HG03108 (cell line): Measurements from ENCODE around the gene GUCA2A.

Experiments used
- ATAC-seq: cut with Tn5 transposase; IDR thresholded peaks from one replicate; pipeline ENCODE4 v1.9.1; 2021; ENCODE audit warnings: moderate library complexity; ENCODE audit not compliant: unreplicated experiment

Gene GUCA2A

GRCh38 chr1:42133809-42134526, 30.6 kb downstream of the GUCA2A start:
- ATAC-seq, result no peak

DNA sequence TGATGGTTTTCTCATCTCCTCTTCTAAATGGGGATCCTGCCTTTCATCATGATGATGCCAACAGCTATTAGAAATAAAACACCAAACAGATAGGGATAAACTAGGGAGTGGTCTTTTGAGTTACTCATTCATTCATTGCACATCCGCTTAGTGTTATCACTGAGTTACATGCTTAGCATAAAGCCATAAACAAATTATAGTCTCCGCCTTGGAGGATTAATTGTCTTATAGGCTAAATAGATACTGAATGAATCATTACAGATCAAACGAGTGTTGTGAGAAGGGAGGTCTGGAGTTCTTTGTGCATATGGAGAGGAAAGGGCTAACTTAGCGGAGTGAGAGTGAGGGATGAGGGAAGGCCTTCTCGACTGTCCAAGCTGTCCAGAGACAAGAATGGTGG, 31.2 kb downstream of the GUCA2A start:
- no peak for ATAC-seq

DNA sequence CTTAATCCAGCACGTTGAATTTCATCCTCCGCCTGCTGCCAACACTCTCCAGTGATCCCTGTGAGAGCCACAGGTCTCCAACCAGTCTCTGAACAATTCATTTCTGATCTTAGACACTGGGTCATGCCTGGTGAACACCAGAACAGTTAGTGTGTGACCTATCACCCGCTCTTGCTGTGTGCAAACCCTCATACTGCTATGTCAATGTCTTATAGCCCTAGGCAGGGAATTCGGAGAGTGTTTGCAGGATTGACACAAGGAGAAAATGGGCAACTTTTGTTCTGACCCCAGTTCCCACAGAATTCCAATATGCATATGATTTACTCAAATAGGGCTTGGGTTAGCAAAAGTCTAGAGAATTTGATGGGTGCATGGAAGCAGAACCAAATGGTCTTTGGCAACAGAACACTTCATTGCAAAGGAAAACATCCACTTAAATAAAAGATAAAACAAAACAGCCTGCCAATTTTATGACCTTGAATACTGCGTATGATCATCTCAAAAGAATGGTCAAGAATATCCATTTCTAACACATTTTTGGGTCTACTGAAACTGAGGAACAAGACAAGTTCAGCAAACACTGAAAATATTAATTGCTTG, 34.4 kb downstream of the GUCA2A start:
- no peak for ATAC-seq

GRCh38 chr1:42128964-42129363, 35.6 kb downstream of the GUCA2A start:
- ATAC-seq, result no peak

DNA sequence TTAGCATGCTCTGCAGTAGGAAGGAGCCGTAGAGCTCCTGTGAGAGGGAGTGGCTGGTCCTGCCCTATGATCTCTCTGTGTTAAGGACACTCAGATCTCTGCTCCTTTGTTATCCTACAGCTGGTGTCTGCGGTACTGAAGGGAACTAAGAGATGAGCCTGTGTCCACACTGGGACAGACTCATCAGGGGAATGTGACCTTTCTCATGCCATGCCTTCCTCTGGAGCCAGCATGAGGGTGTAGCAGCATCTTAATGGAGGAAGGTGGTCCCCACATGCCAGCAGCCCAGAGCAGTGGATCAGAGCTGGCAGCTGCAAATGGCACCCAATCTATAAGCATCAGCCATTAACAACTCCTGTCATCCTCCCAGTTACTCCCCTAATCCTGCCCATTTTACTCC, 36.0 kb downstream of the GUCA2A start:
- no peak for ATAC-seq

DNA sequence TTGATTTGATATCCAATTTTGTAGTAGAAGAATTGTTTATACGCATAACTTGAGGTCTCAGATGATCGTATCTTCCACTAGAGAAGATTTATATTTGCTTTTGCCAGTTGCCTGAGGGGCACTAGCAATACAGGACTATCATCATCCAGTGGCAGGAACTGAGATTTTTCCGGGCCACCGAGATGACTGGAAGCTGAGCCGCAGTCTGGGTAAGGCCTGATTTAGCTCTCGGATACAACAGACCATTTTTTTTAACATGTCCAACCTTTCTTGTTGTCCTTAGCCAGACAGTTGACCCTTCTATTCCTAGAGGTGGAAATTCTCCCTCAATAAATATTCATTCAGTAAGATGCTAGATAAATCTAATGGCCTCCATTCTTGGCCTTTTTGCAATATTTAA, 36.8 kb downstream of the GUCA2A start:
- ATAC-seq, result no peak

DNA sequence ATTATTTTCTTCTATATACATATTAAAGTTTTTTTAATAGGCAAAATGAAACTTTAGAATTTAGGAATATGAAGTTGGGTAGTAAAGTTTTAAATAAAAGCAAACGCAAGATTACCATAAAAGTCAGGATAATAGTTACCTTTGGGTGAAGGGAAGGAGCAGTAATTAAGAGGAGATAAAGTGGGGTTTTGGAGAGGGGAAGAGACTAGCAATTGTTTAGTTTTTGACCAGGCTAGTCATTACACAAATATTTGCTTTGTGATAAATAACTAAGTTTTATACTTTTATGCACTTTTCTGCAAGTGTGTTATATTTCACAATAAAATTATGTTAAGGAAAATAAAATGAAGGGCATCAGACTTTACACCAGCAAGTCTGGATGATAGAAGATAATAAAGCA, 39.0 kb downstream of the GUCA2A start:
- ATAC-seq, result no peak

DNA sequence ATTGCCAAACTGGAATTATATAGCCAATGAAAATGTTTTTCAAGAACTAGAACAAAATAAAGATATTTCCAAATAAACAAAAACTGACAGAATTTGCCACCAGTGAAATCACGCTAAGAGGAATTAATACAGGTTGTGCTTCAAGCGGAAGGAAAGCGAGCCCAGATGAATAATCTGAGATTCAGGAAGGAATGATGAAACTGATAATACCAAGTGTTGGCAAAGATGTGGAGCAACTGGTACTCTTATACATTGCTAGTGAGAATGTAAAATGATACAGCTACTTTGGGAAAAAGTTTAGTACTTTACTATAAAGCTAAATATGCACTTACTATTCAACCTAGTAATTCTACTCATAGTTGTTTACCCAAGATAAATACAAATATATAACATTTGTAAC, 42.1 kb downstream of the GUCA2A start:
- ATAC-seq, result no peak

DNA sequence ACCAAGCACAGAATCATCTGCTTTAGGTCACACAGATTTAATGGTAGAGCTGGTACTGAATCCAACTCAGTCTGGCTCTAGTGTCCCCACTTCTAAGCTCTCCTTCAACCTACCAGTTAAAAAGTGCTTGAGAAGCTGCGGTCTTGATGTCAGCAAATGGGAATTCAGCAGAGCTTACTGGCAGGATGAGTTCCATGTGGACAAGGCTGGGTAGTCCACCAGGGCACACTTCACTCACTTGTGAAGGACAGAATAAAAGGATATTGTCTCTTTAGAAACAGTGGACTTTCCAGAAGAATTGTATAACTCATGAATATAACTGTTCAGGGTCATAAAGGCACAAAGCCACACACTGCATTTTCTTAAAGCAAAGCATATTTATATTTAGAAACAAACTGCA, 46.4 kb downstream of the GUCA2A start:
- ATAC-seq, result no peak

DNA sequence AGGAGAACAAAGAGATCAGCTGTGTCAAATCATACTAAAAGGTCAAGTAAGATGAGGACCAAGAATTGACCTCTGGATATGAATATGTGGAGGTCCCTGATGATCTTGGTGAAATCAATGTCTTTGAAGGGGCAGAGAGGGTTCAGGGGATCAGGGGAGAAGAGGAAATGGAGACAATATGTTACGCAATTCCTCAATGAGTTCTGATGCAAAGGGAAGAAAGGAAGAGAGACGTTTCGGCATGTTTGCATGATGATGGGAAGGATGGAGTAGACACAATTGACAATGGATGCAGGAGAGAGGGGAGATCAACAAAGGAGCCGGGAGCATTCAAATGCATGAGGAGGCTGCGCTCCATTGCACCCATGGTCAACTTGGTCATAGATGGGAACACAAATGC, 47.3 kb downstream of the GUCA2A start:
- no peak for ATAC-seq

GRCh38 chr1:42114229-42114628, 50.3 kb downstream of the GUCA2A start:
- no peak for ATAC-seq
